Measurements from ENCODE around the gene DPYSL5. TPM values are rescaled to one million over a fixed set of nuclear protein-coding genes. Genes with fewer than 3 reads are reported as not detected.

DPYSL5 gene
- total RNA-seq, 4 donors from 2014 or later, result not detected

DNA sequence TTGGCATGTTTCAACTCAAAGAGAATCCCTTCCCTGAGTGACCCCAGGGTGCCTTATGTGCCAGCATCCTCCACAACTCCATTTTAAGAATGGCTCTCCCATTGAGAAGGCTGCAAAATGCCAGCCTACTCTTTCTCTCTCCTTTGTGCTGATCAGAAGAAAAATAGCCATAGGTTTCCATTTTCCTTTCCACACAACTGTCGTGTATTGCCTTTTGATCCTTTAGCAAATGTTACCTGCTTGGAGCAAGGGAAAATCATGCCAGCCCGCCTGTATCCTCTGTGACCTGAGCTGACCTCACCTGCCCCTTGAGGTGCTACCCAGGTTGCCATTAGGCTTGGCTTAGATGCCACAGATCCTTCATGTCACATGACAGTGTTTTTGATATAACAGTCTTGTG lies 38.8 kb downstream of the DPYSL5 start:
- Histone ChIP-seq H3K4me1 (no peaks in the 10 kb centered on the region), H3K4me3 (no peak overlapping the region), H3K9me3 (no peaks in the 10 kb centered on the region), H3K27me3 (no peaks in the 10 kb centered on the region), H3K36me3 (no peaks in the 10 kb centered on the region), H3K27ac (no peak overlapping the region)
- DNase-seq (ENCODE audit: low spot score in 2 of 2), result no peak
- TF ChIP-seq POLR2A (IDR thresholded peaks at IDR 0.05) (no peak), EP300 (IDR thresholded peaks at IDR 0.05) (no peak)
- TF ChIP-seq, protein P1, sequence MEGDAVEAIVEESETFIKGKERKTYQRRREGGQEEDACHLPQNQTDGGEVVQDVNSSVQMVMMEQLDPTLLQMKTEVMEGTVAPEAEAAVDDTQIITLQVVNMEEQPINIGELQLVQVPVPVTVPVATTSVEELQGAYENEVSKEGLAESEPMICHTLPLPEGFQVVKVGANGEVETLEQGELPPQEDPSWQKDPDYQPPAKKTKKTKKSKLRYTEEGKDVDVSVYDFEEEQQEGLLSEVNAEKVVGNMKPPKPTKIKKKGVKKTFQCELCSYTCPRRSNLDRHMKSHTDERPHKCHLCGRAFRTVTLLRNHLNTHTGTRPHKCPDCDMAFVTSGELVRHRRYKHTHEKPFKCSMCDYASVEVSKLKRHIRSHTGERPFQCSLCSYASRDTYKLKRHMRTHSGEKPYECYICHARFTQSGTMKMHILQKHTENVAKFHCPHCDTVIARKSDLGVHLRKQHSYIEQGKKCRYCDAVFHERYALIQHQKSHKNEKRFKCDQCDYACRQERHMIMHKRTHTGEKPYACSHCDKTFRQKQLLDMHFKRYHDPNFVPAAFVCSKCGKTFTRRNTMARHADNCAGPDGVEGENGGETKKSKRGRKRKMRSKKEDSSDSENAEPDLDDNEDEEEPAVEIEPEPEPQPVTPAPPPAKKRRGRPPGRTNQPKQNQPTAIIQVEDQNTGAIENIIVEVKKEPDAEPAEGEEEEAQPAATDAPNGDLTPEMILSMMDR (IDR thresholded peaks at IDR 0.05), result no peak
- WGBS, 2 donors, result 80 to 83% methylated on average over 2 of the region's 2 CpGs

DNA sequence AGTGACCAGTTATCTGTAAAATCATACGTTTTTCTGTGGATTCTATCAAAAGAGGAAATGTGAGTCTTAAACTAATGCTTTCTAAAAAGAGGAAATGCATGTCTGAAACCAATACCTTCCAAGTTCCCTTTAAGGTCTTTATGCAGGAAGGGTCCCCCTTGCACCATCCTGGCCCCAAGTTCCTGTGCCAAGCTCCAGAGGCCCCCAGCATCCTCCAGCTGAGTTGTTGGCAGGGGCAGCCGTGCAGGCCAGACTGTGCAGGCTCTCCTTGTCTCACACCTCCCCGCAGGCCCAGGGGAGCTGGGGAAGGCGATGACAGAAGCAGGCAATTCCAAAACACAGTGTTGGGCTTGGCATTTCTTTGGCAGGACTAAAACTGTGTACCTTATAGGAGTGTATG lies 39.2 kb downstream of the DPYSL5 start:
- no peak for DNase-seq (ENCODE audit: low spot score in 2 of 2)
- no peaks in the 10 kb centered on the region for H3K4me1 ChIP-seq
- no peak overlapping the region for H3K27ac ChIP-seq
- H3K9me3 ChIP-seq, result no peaks in the 10 kb centered on the region
- H3K36me3 ChIP-seq, result no peaks in the 10 kb centered on the region
- WGBS, 2 donors, result 64 to 70% methylated on average over 4 of the region's 4 CpGs
- TF ChIP-seq POLR2A (IDR thresholded peaks at IDR 0.05) (no peak), EP300 (IDR thresholded peaks at IDR 0.05) (no peak)
- TF ChIP-seq, protein P1 (IDR thresholded peaks at IDR 0.05), result no peak
- H3K4me3 ChIP-seq, result no peak overlapping the region
- no peaks in the 10 kb centered on the region for H3K27me3 ChIP-seq

DNA sequence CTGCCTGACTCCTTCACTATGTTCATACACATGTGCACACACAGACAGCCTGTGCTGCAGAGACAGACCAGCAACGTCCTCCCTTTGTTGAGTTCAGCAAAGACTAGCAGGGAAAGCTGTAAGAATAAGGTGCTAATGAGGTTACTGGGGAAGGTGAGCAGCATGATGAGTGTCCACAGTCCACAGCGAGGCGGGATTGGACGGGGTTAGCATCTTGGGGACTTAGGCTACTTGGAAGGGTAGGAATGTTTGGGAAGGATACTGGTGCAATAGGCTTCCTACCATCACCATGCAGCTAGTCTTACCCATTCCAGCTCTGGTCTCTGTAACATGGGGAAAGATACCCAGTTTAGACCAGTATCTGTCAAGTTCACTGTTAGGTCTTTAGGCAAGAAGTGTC lies 41.9 kb downstream of the DPYSL5 start:
- H3K9me3 ChIP-seq, result no peaks in the 10 kb centered on the region
- H3K4me1 ChIP-seq, result no peaks in the 10 kb centered on the region
- no peaks in the 10 kb centered on the region for H3K36me3 ChIP-seq
- no peaks in the 10 kb centered on the region for H3K27me3 ChIP-seq
- no peak overlapping the region for H3K4me3 ChIP-seq
- TF ChIP-seq EP300 (IDR thresholded peaks at IDR 0.05) (no peak), POLR2A (IDR thresholded peaks at IDR 0.05) (no peak)
- TF ChIP-seq, protein P1 (IDR thresholded peaks at IDR 0.05), result no peak
- WGBS, 2 donors, result 83 to 88% methylated on average over 4 of the region's 4 CpGs
- no peak for DNase-seq (ENCODE audit: low spot score in 2 of 2)
- no peak overlapping the region for H3K27ac ChIP-seq

DNA sequence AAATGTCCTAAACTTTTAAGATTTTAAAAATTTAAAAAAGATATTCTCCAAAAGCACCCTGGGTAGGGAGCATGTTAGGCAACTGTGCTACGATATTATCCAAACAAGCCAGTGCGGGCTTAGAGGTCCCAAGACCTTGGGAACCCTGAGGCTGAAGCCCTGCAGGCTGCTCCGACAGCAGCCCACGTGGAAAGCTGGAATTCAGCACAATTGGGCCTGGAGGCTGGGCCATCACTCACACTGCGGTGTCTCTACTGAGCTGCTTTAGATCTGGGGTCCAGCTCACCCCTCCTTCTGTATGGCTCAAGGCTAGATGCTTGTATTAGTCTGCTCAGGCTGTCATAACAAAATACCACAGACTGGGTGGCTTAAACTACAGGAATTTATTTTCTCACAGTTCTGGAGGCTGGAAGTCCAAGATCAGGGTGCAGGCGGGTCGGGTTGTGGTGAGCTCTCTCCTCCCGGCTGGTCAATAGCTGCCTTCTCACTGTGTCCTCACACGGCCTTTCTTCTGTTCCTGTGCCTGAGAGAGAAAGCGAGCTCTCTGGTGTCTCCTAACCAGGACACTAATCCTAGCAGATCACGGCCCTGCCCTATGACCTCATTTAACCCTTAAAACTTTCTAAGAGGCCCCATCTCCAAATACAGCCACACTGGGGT lies 42.5 kb downstream of the DPYSL5 start:
- Histone ChIP-seq H3K27ac (no peak overlapping the region), H3K36me3 (no peaks in the 10 kb centered on the region), H3K4me1 (no peaks in the 10 kb centered on the region), H3K27me3 (no peaks in the 10 kb centered on the region), H3K4me3 (no peak overlapping the region), H3K9me3 (peaks cover 0 to 3% (median 0%) of the 10 kb centered on the region in 4 donors)
- TF ChIP-seq, protein P1 (IDR thresholded peaks at IDR 0.05), result no peak
- TF ChIP-seq POLR2A (IDR thresholded peaks at IDR 0.05) (no peak), EP300 (IDR thresholded peaks at IDR 0.05) (no peak)
- DNase-seq (ENCODE audit: low spot score in 2 of 2), result no peak
- 81 to 84% methylated on average over 11 of the region's 11 CpGs for WGBS, 2 donors

DNA sequence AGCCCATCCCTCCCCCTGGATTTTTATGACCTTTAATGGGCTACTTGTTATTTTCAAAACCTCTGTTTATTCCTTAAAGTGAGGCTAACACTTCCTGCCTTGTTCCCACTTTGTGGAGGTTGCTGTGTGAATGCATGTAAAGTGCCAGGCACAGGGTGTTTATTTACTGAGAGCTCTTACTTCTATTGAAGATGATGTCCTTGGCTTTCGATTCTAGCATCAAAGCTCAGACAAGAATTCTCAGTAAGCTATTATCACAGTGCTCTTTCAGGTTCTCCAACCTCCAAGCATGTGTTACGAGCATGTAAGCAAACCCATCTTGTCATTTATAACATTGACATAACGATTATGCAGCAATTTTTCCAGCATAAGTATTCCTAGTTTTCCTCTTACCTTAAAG lies 44.2 kb downstream of the DPYSL5 start:
- DNase-seq (ENCODE audit: low spot score in 2 of 2), result no peak
- Histone ChIP-seq H3K4me1 (no peaks in the 10 kb centered on the region), H3K4me3 (no peak overlapping the region), H3K36me3 (no peaks in the 10 kb centered on the region), H3K27ac (no peak overlapping the region), H3K9me3 (peaks cover 0 to 8% (median 0%) of the 10 kb centered on the region in 4 donors), H3K27me3 (no peaks in the 10 kb centered on the region)
- WGBS, 2 donors, result 73 to 77% methylated on average over 3 of the region's 3 CpGs
- TF ChIP-seq EP300 (IDR thresholded peaks at IDR 0.05) (no peak), POLR2A (IDR thresholded peaks at IDR 0.05) (no peak)
- TF ChIP-seq, protein P1 (IDR thresholded peaks at IDR 0.05), result no peak

Measured in tibial nerve (tissue), 4 donors.